K562 (cell line): ENCODE results near the gene AGR2. TPM values are rescaled to one million over a fixed set of nuclear protein-coding genes. Genes with fewer than 3 reads are reported as not detected.

Experiments
- ATAC-seq: fragments of 200-7000 bp; cut with Tn5 transposase; 3 replicates; pipeline ENCODE4 v1.9.1; 2020; ENCODE audit warnings: moderate library complexity
- BruUV-seq: library from RNA; stranded (reverse); fragments of 400-500 nt; replicated peaks from 2 replicates; lab custom pipeline; 2021; lab: Mats Ljungman, UMichigan
- CTCF ChIA-PET: fragments of 300-600 bp; formaldehyde crosslinking; extraction: SDS; loops from one replicate; lab custom pipeline; 2021; ENCODE audit warnings: low intra/inter-chr PET ratio; lab: Yijun Ruan, JAX
- POLR2A ChIA-PET: fragments of 300-600, 350-650 bp; sonication (Branson Sonifier 250); formaldehyde crosslinking; extraction: SDS; loops from one replicate; lab custom pipeline; 2021; ENCODE audit warnings: antibody characterized with exemption, inconsistent platforms; lab: Yijun Ruan, JAX
- DNase-seq, 4 experiments: peaks; one replicate each; pipeline versions ENCODE4 v3.0.0 to v3.0.0-alpha.2; 2011 to 2018; ENCODE audit warnings: low spot score in 3 of 4, mixed read lengths in 3 of 4; ENCODE audit errors: extremely low read depth in 1 of 4
- FAIRE-seq: peaks from 2 replicates; lab custom pipeline; 2011; peaks lifted over from hg19 to GRCh38; lab: Jason Lieb, UNC
- H2AFZ ChIP-seq: 2 replicates; pipeline ENCODE4 v1.6.0; 2011; ENCODE audit warnings: low read depth, low read length, control low read depth, inconsistent platforms
- H3K27ac ChIP-seq: fragments of 200-600 bp; 3 replicates; pipeline ENCODE4 v1.8.0; 2011; ENCODE audit warnings: low read depth, mild to moderate bottlenecking, control low read depth, inconsistent platforms, low read length, moderate library complexity, mixed read lengths; ENCODE audit errors: extremely low read depth
- H3K27me3 ChIP-seq, 2 experiments: fragments of 300-600 bp in 1 of 2; 2 replicates in 1 of 2; 3 replicates in 1 of 2; pipeline versions ENCODE4 v1.6.0 to v1.8.0; 2011; ENCODE audit warnings: inconsistent platforms in 2 of 2, low read length in 2 of 2, mild to moderate bottlenecking in 1 of 2, mixed read lengths in 1 of 2, moderate library complexity in 1 of 2; ENCODE audit not compliant: control insufficient read depth in 2 of 2, insufficient read depth in 2 of 2
- H3K36me3 ChIP-seq: fragments of 300-600 bp; 3 replicates; pipeline ENCODE4 v1.8.0; 2011; ENCODE audit warnings: mild to moderate bottlenecking, low read length, inconsistent platforms; ENCODE audit not compliant: control insufficient read depth, insufficient read depth
- H3K4me1 ChIP-seq, 2 experiments: fragments of 200-600 bp in 1 of 2; replicated peaks in 1 of 2; 2 replicates in 1 of 2; 3 replicates in 1 of 2; pipeline versions ENCODE4 v1.5.1 to v1.8.0; 2011; ENCODE audit warnings: inconsistent platforms in 2 of 2, low read length in 2 of 2, mild to moderate bottlenecking in 1 of 2, mixed read lengths in 1 of 2, moderate library complexity in 1 of 2; ENCODE audit not compliant: control insufficient read depth in 2 of 2, insufficient read depth in 2 of 2
- H3K4me2 ChIP-seq: 2 replicates; pipeline ENCODE4 v1.6.1; 2011; ENCODE audit warnings: low read length, control low read depth, inconsistent platforms, mixed read lengths; ENCODE audit not compliant: insufficient read depth
- H3K4me3 ChIP-seq: fragments of 200-600 bp; sonication (generic), shearing (Covaris generic); 2 replicates; pipeline ENCODE4 v1.5.1; 2016; ENCODE audit warnings: control low read depth, inconsistent platforms
- H3K79me2 ChIP-seq: fragments of 200-600 bp; 3 replicates; pipeline ENCODE4 v1.8.0; 2011; ENCODE audit warnings: low read length, inconsistent platforms; ENCODE audit not compliant: control insufficient read depth, insufficient read depth
- H3K9ac ChIP-seq, 2 experiments: 2 replicates each; pipeline versions ENCODE4 v1.6.0 to v1.6.1; 2011; ENCODE audit warnings: low read depth in 2 of 2, low read length in 2 of 2, control low read depth in 1 of 2, inconsistent platforms in 1 of 2, mild to moderate bottlenecking in 1 of 2, mixed read lengths in 1 of 2; ENCODE audit not compliant: insufficient read depth in 1 of 2
- H3K9me1 ChIP-seq: one replicate; pipeline ENCODE4 v1.6.0; 2011; ENCODE audit warnings: inconsistent platforms, mild to moderate bottlenecking, low read length, moderate library complexity; ENCODE audit not compliant: control insufficient read depth, insufficient read depth
- H3K9me3 ChIP-seq: replicated peaks from 2 replicates; pipeline ENCODE4 v1.5.1; 2011; ENCODE audit warnings: low read depth, low read length, inconsistent platforms; ENCODE audit not compliant: control insufficient read depth, insufficient read depth
- H4K20me1 ChIP-seq: replicated peaks from 2 replicates; pipeline ENCODE4 v1.6.1; 2011; ENCODE audit warnings: low read length, inconsistent platforms, mixed read lengths; ENCODE audit not compliant: control insufficient read depth, insufficient read depth
- MLLT1 ChIP-seq, 2 experiments: fragments of 450-650 bp; IDR thresholded peaks; 2 replicates each; pipeline ENCODE4 v1.6.1; 2016
- MXI1 ChIP-seq: IDR thresholded peaks from 2 replicates; pipeline ENCODE4 v1.6.1; 2011; ENCODE audit warnings: low read depth, mild to moderate bottlenecking, improper control_type of control experiment, low read length
- RUNX1 ChIP-seq: sonication (generic); IDR thresholded peaks from 2 replicates; pipeline ENCODE4 v1.6.1; 2016; ENCODE audit warnings: antibody characterized with exemption, low read depth
- SMC3 ChIP-seq: conservative IDR thresholded peaks from 2 replicates; pipeline ENCODE4 v1.6.1; 2011; ENCODE audit warnings: low read depth, low read length, improper control_type of control experiment; ENCODE audit not compliant: insufficient read depth
- SUPT5H ChIP-seq: fragments of 450-650 bp; IDR thresholded peaks from 2 replicates; pipeline ENCODE4 v1.6.1; 2016
- TEAD2 ChIP-seq: fragments of 450-650 bp; IDR thresholded peaks from 2 replicates; pipeline ENCODE4 v1.6.1; 2016; ENCODE audit warnings: missing genetic modification characterization, control low read depth, missing compliant biosample characterization
- TFAP4 ChIP-seq: sonication (generic); formaldehyde crosslinking; IDR thresholded peaks from 2 replicates; pipeline ENCODE4 v1.8.0; 2022; ENCODE audit warnings: missing genetic modification reagents, mild to moderate bottlenecking, moderate library complexity, borderline replicate concordance
- USF1 ChIP-seq: sonication (generic); formaldehyde crosslinking; IDR thresholded peaks from 2 replicates; pipeline ENCODE4 v1.9.0; 2022; ENCODE audit warnings: mild to moderate bottlenecking, missing genetic modification reagents
- ZC3H8 ChIP-seq: fragments of 450-650 bp; IDR thresholded peaks from 2 replicates; pipeline ENCODE4 v1.6.1; 2017
- ZNF143 ChIP-seq: sonication (generic); formaldehyde crosslinking; IDR thresholded peaks from 2 replicates; pipeline ENCODE4 v1.9.0; 2022; ENCODE audit warnings: mild to moderate bottlenecking, missing genetic modification reagents
- WGBS: fragments of 100-300 bp; shearing (Covaris generic); methylation state at CpG from one replicate; pipeline ENCODE4 v1.1.6; 2016; ENCODE audit warnings: low coverage, mixed read lengths; ENCODE audit not compliant: insufficient coverage; ENCODE audit errors: missing lambda C conversion rate; 5-methylcytosine and 5-hydroxymethylcytosine counted together
- in situ Hi-C: fragments of 300-500 bp; cut with MboI; formaldehyde crosslinking; loops from 4 replicates; pipeline ENCODE4 v1.15.0; 2018; ENCODE audit warnings: inconsistent platforms, mixed read lengths
- intact Hi-C: fragments of 100-400 bp; cut with micrococcal nuclease; formaldehyde crosslinking; loops from 2 replicates; pipeline ENCODE4 v1.14.2; 2022
- polyA plus RNA-seq, 8 experiments: library from polyadenylated mRNA; depleted of rRNA in 4 of 8; stranded (reverse) in 5 of 8; unstranded in 3 of 8; fragments of >200 nt; fragmentation: Nextera tagmentation in 2 of 8; fragmentation: Illumina TruSeq in 1 of 8; extraction: Ambion mirVana in 2 of 8; extraction: Trizol in 1 of 8; gene quantifications; 2 replicates each; pipeline versions ENCODE4 v1.2.1 to v1.2.3, GENCODE V29; 2011 to 2014; ENCODE audit warnings: inconsistent platforms in 1 of 8, missing spikeins in 1 of 8
- total RNA-seq, 7 experiments: library from RNA; depleted of rRNA in 6 of 7; stranded (reverse); fragments of >200 nt in 6 of 7; fragmentation: Illumina TruSeq in 2 of 7; extraction: Trizol in 2 of 7; gene quantifications; 2 replicates each; pipeline versions ENCODE4 v1.2.1 to v1.2.3, GENCODE V29; 2011 to 2021; ENCODE audit warnings: low replicate concordance in 1 of 7

The AGR2 gene
- total and polyA plus RNA-seq, 9 of the 15 experiments (the other 6 are each of a cell fraction or from before 2014, with no cell fraction given): 0.66 TPM; not detected in 8

DNA sequence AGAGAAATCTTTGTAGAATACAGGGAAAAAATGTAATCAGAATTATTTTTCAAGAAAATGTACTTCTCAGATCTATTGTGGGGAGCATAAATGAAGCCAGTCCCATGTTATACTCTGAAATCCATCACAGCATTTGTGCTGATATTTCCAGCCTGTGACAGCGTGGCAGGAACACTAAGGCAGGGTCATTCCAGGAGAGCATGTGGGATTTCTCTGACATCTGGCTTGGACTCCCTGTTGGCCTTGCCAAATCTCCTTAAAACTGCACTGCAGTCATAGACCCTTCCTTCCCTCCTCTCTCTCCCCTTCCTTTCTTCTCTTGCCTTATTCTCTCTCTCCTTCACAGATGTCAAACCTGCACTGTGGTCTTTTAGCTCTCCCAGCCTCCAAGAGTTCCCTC, 57.7 kb downstream of the AGR2 start:
- no peaks in the 10 kb centered on the region for H4K20me1 ChIP-seq
- POLR2A ChIA-PET: interaction anchor here (0.6 kb wide), 1 partner anchor 95 kb away, joined by 5 read pairs; no protein-coding TSS in a partner anchor
- no peaks in the 10 kb centered on the region for H3K79me2 ChIP-seq
- TF ChIP-seq SMC3 (no peak), MXI1 (no peak), ZC3H8 (no peak), TFAP4 (CRISPR knock-in tag) (no peak), SUPT5H (no peak), TEAD2 (tag) (no peak), RUNX1 (no peak), MLLT1 (IDR thresholded peaks at IDR 0.05) (no peak), ZNF143 (CRISPR knock-in tag) (no peak), USF1 (no peak)
- no TSS peak for BruUV-seq
- no peak overlapping the region for H3K4me3 ChIP-seq
- no peak overlapping the region for H3K27ac ChIP-seq
- no peak overlapping the region for H2AFZ ChIP-seq
- FAIRE-seq (no peak), ATAC-seq (no peak), DNase-seq (no peak)
- peaks cover 12 to 15% of the 10 kb centered on the region in 2 experiments; a peak in 3 of 5 replicates for H3K4me1 ChIP-seq
- 0 out of 4 replicates have a peak overlapping the region, but pooled peaks of 1 of the 2 experiments have one; percentile 2 for H3K9ac ChIP-seq
- in situ Hi-C loops: no loop called here
- no peaks in the 10 kb centered on the region for H3K27me3 ChIP-seq
- H3K4me2 ChIP-seq: no peak overlapping the region
- H3K9me1 ChIP-seq: no peaks in the 10 kb centered on the region
- H3K36me3 ChIP-seq: no peaks in the 10 kb centered on the region
- H3K9me3 ChIP-seq: no peaks in the 10 kb centered on the region
- WGBS: 39% methylated on average over 1 of the region's 1 CpG
- CTCF ChIA-PET: no interaction called here
- intact Hi-C loops: no loop called here
